ENCODE results near the gene UMODL1.

The UMODL1 gene

DNA sequence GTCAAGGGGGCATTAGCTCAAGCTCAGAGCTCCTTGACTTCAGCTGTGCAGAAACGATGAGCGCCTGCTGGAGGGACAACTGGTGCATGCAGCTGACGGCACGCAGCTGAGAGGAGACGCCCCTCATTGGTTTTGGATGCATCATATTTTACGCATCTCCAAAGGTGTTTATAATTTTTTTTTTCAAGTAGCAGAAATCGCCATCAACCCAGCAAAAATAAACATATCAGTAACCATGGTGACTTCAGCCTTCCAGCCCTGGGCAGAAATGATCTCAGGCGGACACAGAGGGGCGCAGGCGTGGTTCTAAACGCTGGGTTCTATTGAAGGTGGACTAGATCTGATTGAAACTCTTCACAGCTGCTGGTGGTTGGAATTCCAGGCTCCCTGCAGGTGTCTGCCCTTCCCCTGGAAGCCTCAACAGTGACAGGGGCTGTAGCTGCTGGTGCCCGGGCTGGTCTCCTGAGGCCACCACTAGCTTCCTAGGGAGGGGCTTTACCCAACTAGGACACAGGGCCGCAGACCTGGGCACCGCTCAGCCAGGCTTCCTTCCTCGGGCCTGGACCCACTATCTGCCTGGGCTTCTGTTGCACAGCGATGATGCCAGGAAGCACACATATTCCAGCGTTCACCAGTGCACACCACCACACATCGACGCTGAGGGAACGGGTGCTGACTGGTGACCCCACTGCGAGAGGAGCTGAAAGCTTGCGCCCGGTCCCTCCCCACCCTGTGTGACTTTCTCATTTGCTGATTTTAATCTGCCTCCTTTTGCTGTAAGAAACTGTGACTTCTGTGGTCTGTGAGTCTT, 84.1 kb downstream of the UMODL1 start:
- DNase-seq: no peak
- no peak for TF ChIP-seq GATA1 (IDR thresholded peaks at IDR 0.05; ENCODE audit: low read depth, low read length)
- no peak for TF ChIP-seq POLR2A (IDR thresholded peaks at IDR 0.05; ENCODE audit: low read length)

DNA sequence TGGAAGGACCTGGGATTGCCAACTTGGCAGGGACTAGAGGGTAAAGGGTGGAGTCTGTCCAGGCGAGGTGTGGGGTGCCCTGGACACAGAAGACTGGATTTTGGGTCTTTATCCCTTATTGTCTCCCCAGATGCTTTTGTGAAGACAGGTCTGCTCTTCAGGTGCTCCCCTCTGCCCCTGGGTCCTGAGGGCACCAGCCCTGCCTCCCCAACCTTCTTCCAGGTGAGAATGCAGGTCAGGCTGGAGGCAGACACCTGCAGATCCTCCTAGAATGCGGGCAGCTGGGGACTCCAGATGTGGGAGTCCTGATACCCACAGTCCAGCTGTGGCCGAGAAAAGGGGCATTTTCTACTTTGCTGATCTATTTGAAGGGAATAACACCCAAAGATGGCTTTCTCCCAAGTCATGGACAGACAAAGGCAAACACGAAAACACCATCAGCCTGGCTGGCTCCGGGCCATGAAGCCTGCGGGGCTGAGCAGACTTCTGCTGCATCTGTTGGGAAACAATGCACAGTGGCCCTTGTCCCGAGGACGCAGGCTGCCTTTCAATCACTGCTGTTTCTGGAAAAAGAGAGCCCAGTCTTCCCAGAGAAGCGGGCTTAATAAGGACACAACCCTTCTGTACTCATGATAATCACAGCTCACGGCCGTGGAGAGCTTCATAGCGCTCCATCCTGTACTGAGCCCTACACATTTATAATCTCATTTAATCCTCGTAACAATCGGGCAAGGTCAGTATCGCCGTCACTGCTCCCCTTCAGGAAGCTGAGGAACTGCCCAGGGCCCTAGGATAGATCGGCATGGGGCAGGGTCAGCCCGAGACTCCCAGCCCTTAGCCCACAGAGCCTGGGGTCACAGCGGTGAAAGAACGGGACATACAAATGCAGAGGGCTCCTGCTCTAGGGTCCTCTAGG, 85.8 kb downstream of the UMODL1 start:
- TF ChIP-seq POLR2A (IDR thresholded peaks at IDR 0.05; ENCODE audit: low read length): no peak
- TF ChIP-seq GATA1 (IDR thresholded peaks at IDR 0.05; ENCODE audit: low read depth, low read length): no peak
- no peak for DNase-seq

DNA sequence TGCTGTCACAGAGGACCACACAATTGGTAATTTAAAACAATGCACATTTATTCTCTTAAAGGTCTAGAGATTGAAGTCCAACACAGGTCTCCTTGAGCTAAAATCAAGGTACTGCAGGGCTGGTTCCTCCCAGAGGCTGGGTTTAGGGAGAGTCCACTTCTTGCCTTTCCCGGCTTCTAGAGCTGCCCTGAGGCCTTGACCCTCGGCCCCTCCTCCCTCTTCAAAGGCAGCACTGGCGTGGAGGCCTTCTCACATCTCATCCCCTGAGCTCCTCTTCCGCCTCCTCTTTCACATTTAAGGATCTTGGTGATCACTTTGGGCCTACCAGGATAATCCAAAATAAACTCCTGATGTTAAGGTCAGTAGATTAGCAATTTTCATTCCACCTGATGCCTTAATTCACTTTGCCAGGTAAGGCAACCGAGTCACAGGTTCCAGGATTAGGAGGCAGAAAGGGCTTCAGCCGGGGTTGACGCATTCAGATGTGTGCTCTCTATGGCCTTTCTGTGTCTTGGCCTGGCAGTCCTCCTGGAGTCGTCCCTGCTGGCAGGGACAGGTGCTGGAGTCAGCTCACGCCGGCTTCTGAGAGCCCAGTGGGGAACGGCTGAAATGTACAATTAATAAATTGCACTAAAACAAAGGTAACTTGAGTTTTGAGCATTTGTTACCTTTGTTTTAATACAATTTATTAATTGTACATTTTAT, 86.6 kb downstream of the UMODL1 start:
- no peak for TF ChIP-seq POLR2A (IDR thresholded peaks at IDR 0.05; ENCODE audit: low read length)
- no peak for TF ChIP-seq GATA1 (IDR thresholded peaks at IDR 0.05; ENCODE audit: low read depth, low read length)
- no peak for DNase-seq

DNA sequence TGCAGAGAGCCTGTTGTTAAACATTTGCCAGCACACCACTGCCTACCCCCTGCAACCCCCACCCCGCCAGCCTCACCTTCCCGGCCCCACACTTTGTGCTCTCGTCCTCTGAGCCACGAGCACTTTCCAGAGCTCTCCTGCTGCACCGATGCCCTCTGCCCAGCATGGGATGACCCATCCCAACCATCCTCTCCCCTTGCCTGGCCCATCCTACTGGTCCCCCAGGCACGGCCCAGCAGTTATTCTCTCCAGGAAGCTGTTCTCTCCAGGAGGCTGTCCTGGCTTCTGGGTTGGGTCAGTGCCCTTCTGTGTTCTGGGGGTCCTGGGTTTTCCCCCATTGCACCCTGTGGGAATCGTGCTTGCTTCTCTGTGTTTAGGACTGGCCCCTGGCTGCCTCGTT, 87.7 kb downstream of the UMODL1 start:
- DNase-seq: no peak

DNA sequence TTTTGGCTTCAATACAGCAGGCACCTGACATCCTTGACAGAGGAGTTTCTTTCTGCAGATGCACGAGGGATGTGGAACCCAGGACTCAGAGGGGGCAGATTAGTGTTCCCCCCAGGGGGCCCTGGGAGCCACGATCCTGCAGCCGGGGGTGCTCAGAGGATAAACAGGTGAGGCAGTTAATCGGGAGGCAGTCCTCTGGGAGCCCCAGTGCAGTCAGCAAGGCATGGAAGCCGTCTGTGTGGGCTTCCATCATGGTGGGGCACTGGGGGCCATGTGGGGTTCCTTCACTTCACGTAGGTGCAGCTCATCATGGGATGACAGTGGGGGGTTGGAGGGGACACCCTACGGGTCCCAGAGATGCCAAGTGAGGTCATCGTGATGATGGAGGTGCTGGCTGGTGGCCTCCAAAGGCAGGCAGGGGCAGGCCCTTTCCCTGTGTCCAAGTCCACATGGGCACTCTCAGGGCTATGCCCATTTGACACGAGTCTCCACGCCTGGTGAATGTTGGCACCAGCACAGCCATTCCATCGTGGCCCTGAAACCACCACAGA, 88.5 kb downstream of the UMODL1 start:
- no peak for TF ChIP-seq POLR2A (IDR thresholded peaks at IDR 0.05; ENCODE audit: low read length)
- TF ChIP-seq GATA1 (IDR thresholded peaks at IDR 0.05; ENCODE audit: low read depth, low read length): no peak
- DNase-seq: no peak

More for the DNA sequence above, 87.7 kb downstream of the UMODL1 start:
- TF ChIP-seq GATA1 (IDR thresholded peaks at IDR 0.05; ENCODE audit: low read depth, low read length) (no peak), POLR2A (IDR thresholded peaks at IDR 0.05; ENCODE audit: low read length) (no peak)

DNA sequence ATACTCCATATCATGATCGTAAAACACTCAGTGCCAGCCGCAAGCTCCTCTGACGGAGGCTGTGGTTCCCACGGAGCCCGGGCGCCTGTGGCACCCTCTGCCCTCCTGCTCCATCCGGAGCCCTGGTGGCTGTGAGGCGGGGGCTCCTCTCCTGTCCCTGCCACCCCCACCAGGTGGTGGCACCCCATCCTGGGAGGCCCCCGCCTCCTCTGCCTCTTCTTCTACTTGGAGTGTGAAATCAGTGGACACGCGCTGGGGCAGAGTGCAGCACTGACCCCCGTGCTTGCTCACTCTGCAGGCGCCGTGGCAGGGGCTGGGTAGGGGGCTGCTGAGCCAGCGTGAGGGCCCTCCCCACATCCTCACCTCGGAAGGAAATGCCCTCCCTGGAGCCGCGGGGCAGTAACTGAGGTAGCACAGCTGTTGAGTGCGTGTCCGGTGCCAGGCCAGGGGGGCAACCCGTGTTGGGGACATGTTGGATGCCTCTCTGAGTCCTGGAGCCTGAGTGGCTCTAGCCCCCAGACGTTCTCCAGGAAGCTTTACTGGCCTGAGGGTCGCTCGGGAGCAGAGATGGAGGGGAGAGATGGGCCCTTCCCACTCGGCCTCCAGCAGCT, 89.1 kb downstream of the UMODL1 start:
- TF ChIP-seq POLR2A (IDR thresholded peaks at IDR 0.05; ENCODE audit: low read length) (no peak), GATA1 (IDR thresholded peaks at IDR 0.05; ENCODE audit: low read depth, low read length) (no peak)
- no peak for DNase-seq

DNA sequence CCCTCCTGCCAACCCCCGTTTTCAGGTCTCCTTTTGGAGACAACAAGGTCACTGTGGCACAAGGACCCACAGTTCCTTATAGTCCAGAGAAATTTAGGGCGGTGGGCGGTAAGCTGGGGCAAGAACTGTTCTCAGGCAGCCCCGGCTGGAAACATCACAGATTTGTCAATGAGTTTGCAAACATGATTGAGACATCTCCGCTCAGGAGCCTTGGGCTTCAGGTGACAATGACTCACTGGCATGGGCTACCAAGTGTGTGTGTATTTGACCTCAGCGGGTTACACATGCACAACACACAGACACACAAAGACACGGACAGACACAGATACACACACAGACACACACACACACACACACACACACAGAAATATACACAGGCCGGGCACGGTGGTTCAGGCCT, 89.6 kb downstream of the UMODL1 start:
- DNase-seq: no peak

DNA sequence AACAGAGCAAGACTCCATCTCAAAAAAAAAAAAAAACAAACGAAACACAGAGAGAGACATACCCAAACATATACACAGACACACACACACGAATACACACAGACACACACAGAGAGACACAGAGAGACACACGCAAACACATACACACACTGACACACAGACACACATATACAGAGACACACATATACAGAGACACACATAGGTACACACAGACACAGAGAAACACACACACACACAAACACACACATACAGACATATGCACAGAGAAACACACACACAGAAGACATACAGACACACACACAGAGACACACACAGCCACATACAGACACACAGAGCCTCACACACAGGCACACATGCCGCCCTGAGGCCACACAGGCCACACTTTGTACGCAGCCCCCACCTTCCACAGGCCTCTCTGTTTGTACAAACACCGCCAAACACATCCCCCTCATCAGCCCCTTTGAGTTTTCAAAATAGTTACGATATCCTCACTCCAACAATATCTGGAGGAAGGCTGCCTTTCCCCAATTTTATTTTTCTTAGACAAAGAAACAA, 90.4 kb downstream of the UMODL1 start:
- no peak for TF ChIP-seq POLR2A (IDR thresholded peaks at IDR 0.05; ENCODE audit: low read length)
- no peak for TF ChIP-seq GATA1 (IDR thresholded peaks at IDR 0.05; ENCODE audit: low read depth, low read length)
- no peak for DNase-seq

More for the DNA sequence above, 89.6 kb downstream of the UMODL1 start:
- TF ChIP-seq GATA1 (IDR thresholded peaks at IDR 0.05; ENCODE audit: low read depth, low read length) (no peak), POLR2A (IDR thresholded peaks at IDR 0.05; ENCODE audit: low read length) (no peak)

DNA sequence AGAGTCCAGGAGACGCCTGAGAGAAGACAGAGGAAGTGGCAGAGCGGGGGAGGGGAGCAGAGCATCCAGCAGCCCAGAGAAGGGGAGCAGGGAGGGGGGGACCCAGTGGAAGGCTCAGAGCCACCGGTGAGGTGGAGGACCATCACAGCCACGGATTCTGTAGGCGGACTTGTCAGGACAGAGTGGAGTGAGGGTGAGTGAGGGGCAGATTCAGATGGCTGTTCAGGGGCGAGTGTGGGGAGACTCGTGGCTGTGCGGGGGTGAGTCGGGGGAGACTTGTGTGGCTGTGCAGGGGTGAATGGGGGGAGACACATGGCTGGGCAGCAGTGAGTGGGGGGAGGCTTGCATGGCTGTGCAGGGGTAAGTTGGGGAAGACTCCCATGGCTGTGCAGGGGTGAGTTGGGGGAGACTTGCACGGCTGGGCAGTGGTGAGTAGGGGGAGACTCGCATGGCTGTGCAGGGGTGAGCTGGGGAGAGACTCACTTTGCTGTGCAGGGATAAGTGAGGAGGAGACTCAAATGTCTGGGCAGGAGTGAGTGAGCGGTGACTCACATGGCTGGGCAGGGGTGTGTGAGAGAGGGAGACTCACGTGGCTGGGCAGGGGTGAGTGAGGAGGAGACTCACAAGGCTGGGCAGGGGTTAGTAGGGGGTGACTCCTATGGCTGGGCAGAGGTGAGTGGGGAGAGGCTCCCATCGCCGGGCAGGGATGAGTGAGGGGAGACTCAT, 91.0 kb downstream of the UMODL1 start:
- TF ChIP-seq POLR2A (IDR thresholded peaks at IDR 0.05; ENCODE audit: low read length) (no peak), GATA1 (IDR thresholded peaks at IDR 0.05; ENCODE audit: low read depth, low read length) (no peak)
- no peak for DNase-seq

DNA sequence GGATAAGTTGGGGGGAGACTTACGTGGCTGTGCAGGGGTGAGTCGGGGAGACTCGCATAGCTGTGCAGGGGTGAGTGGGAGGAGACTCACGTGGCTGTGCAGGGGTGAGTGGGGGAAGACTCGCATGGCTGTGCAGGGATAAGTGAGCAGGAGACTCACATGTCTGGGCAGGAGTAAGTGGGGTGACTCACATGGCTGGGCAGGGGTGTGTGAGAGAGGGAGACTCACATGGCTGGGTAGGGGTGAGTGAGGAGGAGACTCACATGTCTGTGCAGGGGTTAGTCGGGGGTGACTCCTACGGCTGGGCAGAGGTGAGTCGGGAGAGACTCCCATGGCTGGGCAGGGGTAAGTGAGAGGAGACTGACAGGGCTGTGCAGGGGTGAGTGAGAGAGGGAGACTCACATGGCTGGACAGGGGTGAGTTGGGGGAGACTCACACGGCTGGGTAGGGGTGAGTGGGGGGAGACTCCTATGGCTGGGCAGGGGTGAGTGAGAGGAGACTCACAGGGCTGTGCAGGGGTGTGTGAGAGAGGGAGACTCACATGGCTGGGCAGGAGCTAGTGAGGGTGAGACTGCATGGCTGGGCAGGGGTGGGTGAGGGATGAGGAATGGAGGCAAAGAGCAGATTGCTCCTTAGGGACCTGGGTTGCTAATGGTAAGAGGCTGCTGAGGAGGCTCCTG, 91.9 kb downstream of the UMODL1 start:
- TF ChIP-seq GATA1 (IDR thresholded peaks at IDR 0.05; ENCODE audit: low read depth, low read length) (no peak), POLR2A (IDR thresholded peaks at IDR 0.05; ENCODE audit: low read length) (no peak)
- DNase-seq: peak in 1 of 2 experiments; percentile 31

DNA sequence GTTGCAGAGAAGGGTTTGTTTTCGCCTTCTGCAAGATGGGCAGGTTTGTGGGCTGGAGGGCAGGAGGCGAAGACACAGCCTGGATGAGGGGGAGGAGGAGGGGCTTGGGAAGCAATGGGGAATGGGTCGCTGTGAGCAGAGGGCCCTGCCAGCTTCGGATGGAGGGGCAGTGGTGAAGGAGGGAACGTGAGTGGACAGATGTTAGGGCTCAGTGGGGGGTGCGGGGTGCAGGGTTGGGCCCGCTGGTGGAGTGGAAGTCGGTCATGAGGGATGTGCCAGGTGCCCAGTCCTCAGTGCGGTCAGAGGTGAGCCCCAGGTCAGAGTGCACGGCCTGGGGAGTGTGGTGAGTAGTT, 92.4 kb downstream of the UMODL1 start:
- TF ChIP-seq GATA1 (IDR thresholded peaks at IDR 0.05; ENCODE audit: low read depth, low read length) (no peak), POLR2A (IDR thresholded peaks at IDR 0.05; ENCODE audit: low read length) (no peak)
- DNase-seq: no peak

Data from erythroblast (primary cell).